Aorta (tissue), 5 donors: ENCODE results near the gene ADAMTS4. TPM values are rescaled to one million over a fixed set of nuclear protein-coding genes. Genes with fewer than 3 reads are reported as not detected.
A peak's percentile ranks its signal among the peaks of the same experiment; 100 is the strongest.

Experiments used
- ATAC-seq: fragments of 200-7000 bp; cut with Tn5 transposase; one replicate; pipeline ENCODE4 v1.9.1; 2022; ENCODE audit warnings: moderate library complexity; ENCODE audit not compliant: low FRiP score
- DNase-seq, 2 donors: peaks; one replicate each; pipeline ENCODE4 v3.0.0-alpha.2; 2020
- H3K27ac ChIP-seq, 2 donors: one replicate each; pipeline ENCODE4 v1.5.1; 2013; ENCODE audit warnings: low read length in 2 of 2, mild to moderate bottlenecking in 2 of 2, moderate library complexity in 2 of 2, control low read depth in 1 of 2, inconsistent platforms in 1 of 2, low read depth in 1 of 2
- H3K27me3 ChIP-seq, 2 donors: one replicate each; pipeline ENCODE4 v1.6.1; 2013; ENCODE audit warnings: control low read depth in 1 of 2, low read length in 1 of 2, mild to moderate bottlenecking in 1 of 2, moderate library complexity in 1 of 2; ENCODE audit not compliant: insufficient read depth in 2 of 2, control insufficient read depth in 1 of 2
- H3K36me3 ChIP-seq, 2 donors: one replicate each; pipeline ENCODE4 v1.6.1; 2013; ENCODE audit warnings: control low read depth in 1 of 2, low read length in 1 of 2, mild to moderate bottlenecking in 1 of 2; ENCODE audit not compliant: insufficient read depth in 2 of 2, control insufficient read depth in 1 of 2
- H3K4me1 ChIP-seq, 2 donors: one replicate each; pipeline ENCODE4 v1.6.1; 2013; ENCODE audit warnings: low read length in 2 of 2, control low read depth in 1 of 2, mild to moderate bottlenecking in 1 of 2, moderate library complexity in 1 of 2; ENCODE audit not compliant: insufficient read depth in 2 of 2, control insufficient read depth in 1 of 2
- H3K4me3 ChIP-seq, 2 donors: one replicate each; pipeline ENCODE4 v1.5.1; 2013; ENCODE audit warnings: low read length in 2 of 2, control low read depth in 1 of 2, mild to moderate bottlenecking in 1 of 2
- H3K9me3 ChIP-seq: one replicate; pipeline ENCODE4 v1.6.1; 2013; ENCODE audit warnings: mild to moderate bottlenecking, low read length; ENCODE audit not compliant: control insufficient read depth
- WGBS, 2 donors: extraction: QIAGEN DNeasy Blood & Tissue Kit; methylation state at CpG; one replicate each; pipeline ENCODE4 v1.1.7; 2013; 5-methylcytosine and 5-hydroxymethylcytosine counted together
- intact Hi-C, 2 donors: fragments of 100-400 bp; cut with DNase I; formaldehyde crosslinking; loops; one replicate each; pipeline versions ENCODE4 v1.14.2 to v1.15.0; 2022
- polyA plus RNA-seq, 2 donors: library from polyadenylated mRNA; stranded (reverse); fragments of 200-250 nt; gene quantifications; one replicate each; pipeline ENCODE4 v1.2.3, GENCODE V29; 2013
- total RNA-seq, 2 donors: library from RNA; stranded (reverse); fragmentation: NEBNext Ultra II Directional; extraction: Animal tissue kit (Norgen Biotek cat#: 25700); gene quantifications; one replicate each; pipeline ENCODE4 v1.2.1, GENCODE V29; 2021
- donor health status: healthy with polysubstance abuse.
- donor health status: Bipolar disorder and iron deficiency.
- donor health status: DM: no; HTN: no; CAD: no.
- donor health status: DM: no; HTN: no; CAD: no.
- donor health status: DM: yes; HTN: yes; CAD: no.

Gene ADAMTS4
- total and polyA plus RNA-seq, 4 donors, result 1.4 to 207 (median 42.8) TPM

DNA sequence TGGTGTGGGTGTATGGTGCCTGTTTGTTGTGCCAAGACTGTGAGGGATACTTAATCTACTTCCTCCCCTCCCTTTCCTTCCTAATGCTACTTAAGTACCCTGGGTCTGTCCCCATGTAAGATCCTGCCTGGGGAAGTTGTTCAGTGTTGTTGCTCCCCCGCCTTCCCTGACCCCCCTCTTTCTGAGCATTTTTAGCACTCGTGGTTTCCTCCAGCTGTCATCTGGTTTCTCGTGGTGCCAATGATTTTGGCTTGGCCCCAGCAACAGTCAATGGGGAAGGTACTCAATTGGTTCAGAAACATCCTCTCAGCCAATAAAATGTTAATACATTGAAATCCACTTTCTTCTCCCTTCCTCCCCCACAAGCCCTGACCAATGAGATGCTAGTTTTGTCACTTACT, 13.6 kb downstream of the ADAMTS4 start:
- Histone ChIP-seq H3K36me3 (no peaks in the 10 kb centered on the region), H3K4me1 (no peaks in the 10 kb centered on the region), H3K9me3 (no peaks in the 10 kb centered on the region), H3K27ac (no peak overlapping the region), H3K4me3 (no peak overlapping the region), H3K27me3 (no peaks in the 10 kb centered on the region)
- ATAC-seq (peak; percentile 85), DNase-seq (peak; percentile 62 to 87)
- WGBS, 2 donors, result 10 to 16% methylated on average over 3 of the region's 3 CpGs
- intact Hi-C loops, result no loop called here

DNA sequence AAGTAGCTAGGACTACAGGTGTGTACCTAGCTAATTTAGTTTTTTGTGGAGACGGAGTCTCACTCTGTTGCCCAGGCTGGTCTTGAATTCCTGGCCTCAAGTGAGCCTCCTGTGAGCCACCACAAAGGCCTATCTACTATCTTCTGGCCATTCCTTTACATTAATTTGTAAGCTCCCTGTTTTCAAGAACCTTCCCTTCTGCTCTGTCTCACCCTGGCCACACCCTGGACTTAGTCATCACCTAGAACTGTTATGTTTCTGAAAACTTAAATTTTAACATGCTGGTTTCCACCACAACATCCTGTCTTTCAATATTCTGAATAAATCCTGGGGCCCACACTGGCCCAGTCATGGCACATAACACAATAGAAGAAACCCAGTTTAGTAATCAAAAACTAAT, 16.6 kb downstream of the ADAMTS4 start:
- no peaks in the 10 kb centered on the region for H3K36me3 ChIP-seq
- intact Hi-C loops, result no loop called here
- DNase-seq (peak; percentile 27 to 35), ATAC-seq (no peak)
- H3K27me3 ChIP-seq, result no peaks in the 10 kb centered on the region
- H3K27ac ChIP-seq, result no peak overlapping the region
- no peaks in the 10 kb centered on the region for H3K9me3 ChIP-seq
- H3K4me3 ChIP-seq, result no peak overlapping the region
- H3K4me1 ChIP-seq, result no peaks in the 10 kb centered on the region
- 95 to 98% methylated on average over 1 of the region's 1 CpG for WGBS, 2 donors

DNA sequence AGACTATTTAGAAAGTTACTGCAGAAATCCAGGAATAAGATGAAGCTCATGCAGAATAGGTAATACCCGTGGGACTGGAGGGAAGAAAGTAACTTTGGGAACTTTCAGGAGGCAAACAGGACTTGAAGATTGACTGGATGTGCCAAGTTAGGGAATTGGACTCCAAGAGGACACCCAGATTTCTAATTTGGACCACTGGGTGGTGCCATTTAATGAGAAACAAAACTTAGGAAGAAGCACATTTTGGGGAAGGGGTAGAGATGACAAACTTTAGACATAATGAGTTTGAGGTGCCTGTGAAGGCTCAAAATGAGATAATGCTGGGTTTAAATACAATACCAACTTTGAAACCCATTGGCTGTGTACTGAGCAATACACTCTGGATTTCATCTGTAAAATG, 18.2 kb downstream of the ADAMTS4 start:
- Histone ChIP-seq H3K36me3 (no peaks in the 10 kb centered on the region), H3K9me3 (no peaks in the 10 kb centered on the region), H3K4me3 (no peak overlapping the region), H3K27me3 (no peaks in the 10 kb centered on the region), H3K27ac (no peak overlapping the region), H3K4me1 (no peaks in the 10 kb centered on the region)
- ATAC-seq (no peak), DNase-seq (no peak)
- intact Hi-C loops, result no loop called here
- 74 to 82% methylated on average over 1 of the region's 1 CpG for WGBS, 2 donors

DNA sequence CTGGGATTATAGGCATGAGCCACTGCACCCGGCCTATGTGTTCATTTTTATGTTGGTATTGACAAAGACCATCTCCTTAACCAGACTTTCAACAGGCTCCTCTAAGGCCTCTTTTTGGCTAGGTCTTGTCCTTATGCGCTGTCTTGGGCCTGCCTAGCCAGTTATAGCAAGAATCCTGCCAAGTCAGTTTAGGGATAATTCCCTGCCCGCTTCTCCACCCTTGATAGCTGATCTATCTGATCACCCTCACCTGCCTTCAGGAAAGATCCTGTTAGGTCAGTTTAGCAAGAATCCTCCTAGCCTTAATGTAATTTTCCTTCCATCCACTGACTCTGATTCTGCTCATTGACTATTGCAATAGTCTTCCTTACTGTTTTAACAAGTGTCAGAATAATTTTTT, 19.2 kb downstream of the ADAMTS4 start:
- intact Hi-C loops, result no loop called here
- WGBS, 2 donors, result 91 to 95% methylated on average over 3 of the region's 3 CpGs

DNA sequence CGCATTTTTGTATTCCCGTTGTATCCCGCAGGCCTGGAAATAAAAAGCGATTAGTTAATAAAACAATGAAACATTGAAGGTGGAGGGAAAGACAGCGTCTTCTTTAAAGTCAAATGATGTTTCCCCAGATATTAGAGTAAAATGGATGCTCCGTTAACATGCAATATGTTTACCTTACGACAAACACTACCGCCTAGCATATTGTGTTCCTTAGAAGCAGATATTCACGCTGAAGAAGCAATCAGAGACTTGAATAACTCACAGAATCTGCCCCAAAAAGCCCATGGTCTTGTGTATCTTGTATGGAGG, 21.0 kb downstream of the ADAMTS4 start:
- Histone ChIP-seq H3K4me1 (no peaks in the 10 kb centered on the region), H3K27ac (peak overlapping the region in 1 of 2 donors; percentile 76), H3K27me3 (no peaks in the 10 kb centered on the region), H3K9me3 (no peaks in the 10 kb centered on the region), H3K36me3 (peaks cover 0 to 2% of the 10 kb centered on the region in 2 donors), H3K4me3 (peak overlapping the region; percentile 44 to 53)
- 41 to 46% methylated on average over 9 of the region's 9 CpGs for WGBS, 2 donors
- ATAC-seq (no peak), DNase-seq (no peak)
- intact Hi-C loops, result no loop called here

More for the DNA sequence above, 19.2 kb downstream of the ADAMTS4 start:
- H3K9me3 ChIP-seq, result no peaks in the 10 kb centered on the region
- no peaks in the 10 kb centered on the region for H3K27me3 ChIP-seq
- no peak overlapping the region for H3K4me3 ChIP-seq
- DNase-seq, result no peak
- no peak for ATAC-seq
- no peak overlapping the region for H3K27ac ChIP-seq
- H3K36me3 ChIP-seq, result peaks cover 0 to 2% of the 10 kb centered on the region in 2 donors
- no peaks in the 10 kb centered on the region for H3K4me1 ChIP-seq

DNA sequence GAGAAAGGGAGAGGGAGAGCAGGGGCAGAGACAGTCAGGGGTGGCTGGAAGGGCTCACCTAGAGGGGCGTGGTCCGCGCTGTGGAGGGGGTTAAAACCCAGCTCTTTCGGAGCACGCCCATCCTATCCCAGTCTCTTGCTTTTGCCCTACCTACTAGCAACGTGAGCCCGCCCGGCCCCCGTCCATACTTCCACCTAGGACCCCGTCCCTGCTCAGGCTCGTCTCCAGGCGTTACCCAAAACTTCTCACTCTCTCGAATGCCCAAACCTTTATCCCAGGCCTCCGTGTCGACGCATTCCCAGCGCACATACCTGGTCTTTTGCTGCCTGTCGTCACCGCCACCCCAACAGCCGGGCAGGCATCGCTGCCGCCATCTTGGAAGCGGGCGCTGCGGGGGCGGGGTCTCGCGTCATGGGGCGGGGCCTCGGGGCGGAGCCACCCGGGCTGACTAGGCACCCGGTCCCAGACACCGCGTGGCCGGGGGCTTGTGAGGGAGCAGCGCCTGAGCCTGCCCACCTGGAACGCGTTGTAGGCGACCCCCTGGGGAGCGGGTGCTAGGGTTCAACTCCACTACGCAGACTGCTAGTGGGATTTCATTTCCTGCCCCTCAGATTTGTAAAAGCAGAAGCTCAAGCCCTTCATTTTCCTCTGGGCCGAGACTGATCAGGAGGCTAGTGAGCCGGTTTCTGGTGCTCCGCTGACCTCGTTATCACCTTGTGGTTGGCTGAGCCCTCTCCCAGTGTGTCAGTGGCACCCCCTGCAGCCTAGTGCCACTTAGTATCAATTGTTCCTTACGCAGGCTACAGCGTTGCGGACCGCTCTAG, 21.5 kb downstream of the ADAMTS4 start, which contains the start of gene B4GALT3:
TSS of gene B4GALT3 (minus strand) at position 396 of the 824 bp plus-strand sequence. CDS start 1,447 bp downstream, outside the sequence.
- Histone ChIP-seq H3K27ac (peak within 1 kb of the TSS in 1 of 2 donors; percentile 76), H3K9me3 (no peaks in the 10 kb centered on the region), H3K27me3 (no peaks in the 10 kb centered on the region), H3K36me3 (peaks cover 0 to 2% of the 10 kb centered on the region in 2 donors), H3K4me1 (no peaks in the 10 kb centered on the region), H3K4me3 (peak within 1 kb of the TSS; percentile 44 to 53)
- intact Hi-C loops, result no loop called here
- 3% methylated on average over 50 of the region's 50 CpGs for WGBS, 2 donors
- ATAC-seq, result peak; percentile 97
- peak; percentile 92 to 98 for DNase-seq

DNA sequence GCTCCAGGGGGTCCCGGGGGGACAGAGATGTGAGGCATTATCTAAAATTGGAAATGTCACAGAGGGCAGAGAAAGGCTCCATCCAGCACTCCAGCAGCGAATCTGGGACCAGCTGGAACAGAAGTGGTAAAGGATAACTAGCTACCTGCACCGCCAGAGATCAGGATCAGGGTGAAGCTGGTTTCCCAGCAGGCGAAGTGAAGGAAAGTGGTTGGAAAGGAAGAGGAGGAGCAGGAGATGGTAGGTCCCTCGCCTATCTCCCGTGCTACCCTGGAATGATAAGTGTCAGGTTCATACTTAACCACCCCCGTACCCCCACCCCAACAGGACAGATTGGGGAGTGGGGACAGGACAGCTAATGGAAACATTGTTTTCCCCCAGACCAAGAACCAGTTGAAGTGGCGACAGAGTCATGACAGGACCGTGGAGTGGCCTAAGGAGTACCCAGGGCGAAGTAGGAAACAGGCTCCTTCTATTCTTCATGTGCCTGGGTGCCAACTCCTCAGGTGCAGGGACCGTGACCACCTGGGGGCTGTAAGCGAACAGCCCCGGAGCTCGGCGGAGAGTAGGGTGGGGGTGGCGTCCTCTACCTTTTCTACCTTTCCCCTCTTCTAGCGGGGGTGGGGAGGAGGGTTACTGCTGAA, 22.3 kb downstream of the ADAMTS4 start:
- peak overlapping the region in 1 of 2 donors; percentile 54 for H3K27ac ChIP-seq
- 16 to 18% methylated on average over 17 of the region's 17 CpGs for WGBS, 2 donors
- peaks cover 0 to 2% of the 10 kb centered on the region in 2 donors for H3K36me3 ChIP-seq
- H3K4me3 ChIP-seq, result peak overlapping the region; percentile 44 to 53
- DNase-seq, result peak; percentile 30 to 41
- H3K27me3 ChIP-seq, result no peaks in the 10 kb centered on the region
- intact Hi-C loops, result no loop called here
- peak; percentile 36 for ATAC-seq
- H3K4me1 ChIP-seq, result no peaks in the 10 kb centered on the region
- H3K9me3 ChIP-seq, result no peaks in the 10 kb centered on the region

DNA sequence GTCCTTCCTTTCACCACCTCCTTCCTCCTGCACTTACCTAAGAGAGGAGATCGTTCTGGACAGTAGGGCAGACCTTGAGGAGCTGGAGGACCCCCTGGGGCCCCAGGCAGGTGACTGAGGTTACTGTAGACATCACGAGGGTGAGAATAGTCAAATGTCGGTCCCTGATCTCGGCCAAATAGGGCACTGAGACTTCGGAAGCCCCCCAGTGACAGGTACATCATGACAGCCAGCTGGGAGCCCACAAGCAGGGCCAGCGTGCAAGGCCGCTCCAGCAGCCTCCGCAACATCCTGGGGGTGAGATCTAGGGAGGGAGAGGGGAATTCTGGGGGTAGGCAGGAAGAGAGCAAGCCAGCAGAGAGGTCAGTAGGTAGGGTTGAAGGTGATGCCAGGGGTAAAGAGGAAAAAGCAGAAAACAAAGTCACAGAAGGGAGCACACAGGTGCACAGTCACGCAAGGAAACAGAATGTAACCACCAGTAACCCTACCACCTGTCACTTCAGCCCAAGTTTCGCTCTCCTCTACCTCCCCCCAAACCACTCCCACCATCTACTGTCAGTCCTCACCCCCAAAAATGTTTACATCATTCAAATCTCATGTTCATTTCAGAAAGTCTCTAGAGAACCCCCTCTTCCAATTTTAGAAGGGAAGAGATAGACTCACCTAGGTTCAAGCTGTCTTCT, 22.9 kb downstream of the ADAMTS4 start:
- ATAC-seq (no peak), DNase-seq (peak; percentile 40 to 69)
- H3K27me3 ChIP-seq, result no peaks in the 10 kb centered on the region
- no peaks in the 10 kb centered on the region for H3K4me1 ChIP-seq
- peaks cover 0 to 4% of the 10 kb centered on the region in 2 donors for H3K36me3 ChIP-seq
- H3K4me3 ChIP-seq, result no peak overlapping the region
- no peaks in the 10 kb centered on the region for H3K9me3 ChIP-seq
- intact Hi-C loops, result no loop called here
- H3K27ac ChIP-seq, result no peak overlapping the region
- WGBS, 2 donors, result 87 to 89% methylated on average over 10 of the region's 10 CpGs
